Astrocyte (in vitro differentiated cells and primary cell): ENCODE data around the gene ETV7.

Source experiments
- EZH2 ChIP-seq: IDR thresholded peaks from 2 replicates; pipeline ENCODE4 v1.6.1; 2012; ENCODE audit warnings: mild to moderate bottlenecking, low read length, inconsistent platforms; ENCODE audit not compliant: insufficient read depth
- TF ChIP-seq, protein P1 (sequence below): IDR thresholded peaks from 2 replicates; pipeline ENCODE4 v1.5.1; 2011; ENCODE audit warnings: low read depth, mild to moderate bottlenecking, inconsistent platforms, low read length, moderate library complexity; ENCODE audit not compliant: insufficient read depth

DNA sequence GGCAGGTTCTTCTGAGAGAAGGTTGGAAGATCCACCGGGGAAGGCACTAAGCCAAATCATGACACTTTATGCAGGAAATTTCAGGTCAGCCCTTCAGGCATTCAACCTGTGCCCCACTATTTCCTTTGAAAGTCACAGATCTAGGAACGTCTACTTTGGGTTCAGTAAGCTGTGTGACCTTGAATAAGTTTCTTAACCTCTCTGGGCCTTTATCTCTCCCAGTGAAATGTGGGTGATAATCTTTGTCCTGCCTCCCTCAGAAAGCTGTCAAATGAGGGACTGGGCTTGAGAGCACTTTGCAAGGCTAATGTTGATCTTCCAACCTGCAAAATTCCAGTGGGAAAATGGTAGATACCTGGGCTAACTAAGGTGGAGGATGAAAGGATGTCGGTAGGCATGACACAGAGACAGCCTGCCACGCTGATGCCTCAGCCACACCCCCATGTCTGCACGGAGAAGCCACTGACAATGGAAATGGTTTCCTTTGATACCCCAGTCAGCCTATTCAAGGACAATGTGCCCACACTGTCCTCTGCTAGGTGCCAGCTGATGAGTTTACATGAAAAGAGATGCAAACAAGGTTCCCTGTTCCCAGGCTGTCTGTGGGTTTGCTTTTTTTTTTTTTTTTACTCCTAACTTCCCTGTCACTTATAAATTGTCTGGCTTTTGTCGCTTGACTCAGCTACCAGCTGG lies 60.1 kb downstream of the ETV7 start:
- TF ChIP-seq, protein P1, sequence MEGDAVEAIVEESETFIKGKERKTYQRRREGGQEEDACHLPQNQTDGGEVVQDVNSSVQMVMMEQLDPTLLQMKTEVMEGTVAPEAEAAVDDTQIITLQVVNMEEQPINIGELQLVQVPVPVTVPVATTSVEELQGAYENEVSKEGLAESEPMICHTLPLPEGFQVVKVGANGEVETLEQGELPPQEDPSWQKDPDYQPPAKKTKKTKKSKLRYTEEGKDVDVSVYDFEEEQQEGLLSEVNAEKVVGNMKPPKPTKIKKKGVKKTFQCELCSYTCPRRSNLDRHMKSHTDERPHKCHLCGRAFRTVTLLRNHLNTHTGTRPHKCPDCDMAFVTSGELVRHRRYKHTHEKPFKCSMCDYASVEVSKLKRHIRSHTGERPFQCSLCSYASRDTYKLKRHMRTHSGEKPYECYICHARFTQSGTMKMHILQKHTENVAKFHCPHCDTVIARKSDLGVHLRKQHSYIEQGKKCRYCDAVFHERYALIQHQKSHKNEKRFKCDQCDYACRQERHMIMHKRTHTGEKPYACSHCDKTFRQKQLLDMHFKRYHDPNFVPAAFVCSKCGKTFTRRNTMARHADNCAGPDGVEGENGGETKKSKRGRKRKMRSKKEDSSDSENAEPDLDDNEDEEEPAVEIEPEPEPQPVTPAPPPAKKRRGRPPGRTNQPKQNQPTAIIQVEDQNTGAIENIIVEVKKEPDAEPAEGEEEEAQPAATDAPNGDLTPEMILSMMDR = no peak
- no peak for TF ChIP-seq EZH2
